ENCODE data around the gene C1orf53.
"Not testable (repeated sequence)": the region's sequence is repeated elsewhere in the genome, so short reads cannot be mapped to it uniquely, and the experiment has no call there.

The C1orf53 gene

GRCh38 chr1:197948926-197949899 is 46.8 kb downstream of the C1orf53 start:
- DNase-seq (ENCODE audit: low read depth) = no peak
- H3K4me3 ChIP-seq (replicated peaks; ENCODE audit: low read depth, low read length) = no peak overlapping the region
- TF ChIP-seq, protein P1, sequence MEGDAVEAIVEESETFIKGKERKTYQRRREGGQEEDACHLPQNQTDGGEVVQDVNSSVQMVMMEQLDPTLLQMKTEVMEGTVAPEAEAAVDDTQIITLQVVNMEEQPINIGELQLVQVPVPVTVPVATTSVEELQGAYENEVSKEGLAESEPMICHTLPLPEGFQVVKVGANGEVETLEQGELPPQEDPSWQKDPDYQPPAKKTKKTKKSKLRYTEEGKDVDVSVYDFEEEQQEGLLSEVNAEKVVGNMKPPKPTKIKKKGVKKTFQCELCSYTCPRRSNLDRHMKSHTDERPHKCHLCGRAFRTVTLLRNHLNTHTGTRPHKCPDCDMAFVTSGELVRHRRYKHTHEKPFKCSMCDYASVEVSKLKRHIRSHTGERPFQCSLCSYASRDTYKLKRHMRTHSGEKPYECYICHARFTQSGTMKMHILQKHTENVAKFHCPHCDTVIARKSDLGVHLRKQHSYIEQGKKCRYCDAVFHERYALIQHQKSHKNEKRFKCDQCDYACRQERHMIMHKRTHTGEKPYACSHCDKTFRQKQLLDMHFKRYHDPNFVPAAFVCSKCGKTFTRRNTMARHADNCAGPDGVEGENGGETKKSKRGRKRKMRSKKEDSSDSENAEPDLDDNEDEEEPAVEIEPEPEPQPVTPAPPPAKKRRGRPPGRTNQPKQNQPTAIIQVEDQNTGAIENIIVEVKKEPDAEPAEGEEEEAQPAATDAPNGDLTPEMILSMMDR (IDR thresholded peaks at IDR 0.05; ENCODE audit: low read length, missing control alignments) = no peak

DNA sequence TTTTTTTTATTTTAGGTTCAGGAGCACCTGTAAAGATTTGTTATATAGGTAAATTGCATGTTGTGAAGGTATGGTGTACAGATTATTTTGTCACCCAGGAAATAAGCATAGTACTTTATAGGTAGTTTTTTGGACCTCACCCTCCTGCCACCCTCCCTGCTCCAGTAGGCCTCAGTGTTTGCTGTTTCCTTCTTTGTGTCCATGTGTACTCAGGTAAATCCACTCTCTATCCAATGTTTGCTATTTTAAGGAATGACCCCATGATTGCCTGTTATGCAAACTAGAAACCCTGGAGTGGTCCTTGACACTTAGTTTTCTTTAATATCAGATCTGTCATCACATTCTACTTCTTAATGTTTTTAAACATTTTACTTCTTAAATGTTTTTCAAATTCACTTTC is 48.7 kb downstream of the C1orf53 start:
- H3K4me3 ChIP-seq (replicated peaks; ENCODE audit: low read depth, low read length) = no peak overlapping the region
- DNase-seq (ENCODE audit: low read depth) = no peak
- TF ChIP-seq, protein P1 (IDR thresholded peaks at IDR 0.05; ENCODE audit: low read length, missing control alignments) = no peak

- no peak for DNase-seq (ENCODE audit: low read depth)
- TF ChIP-seq, protein P1 (IDR thresholded peaks at IDR 0.05; ENCODE audit: low read length, missing control alignments) = no peak
Measured at GRCh38 chr1:197951617-197952175, 49.3 kb downstream of the C1orf53 start.

GRCh38 chr1:197953472-197953871 is 51.0 kb downstream of the C1orf53 start:
- not testable (repeated sequence) for H3K4me3 ChIP-seq (replicated peaks; ENCODE audit: low read depth, low read length); DNase-seq (ENCODE audit: low read depth)

More at GRCh38 chr1:197951617-197952175, 49.3 kb downstream of the C1orf53 start:
- no peak overlapping the region for H3K4me3 ChIP-seq (replicated peaks; ENCODE audit: low read depth, low read length)

DNA sequence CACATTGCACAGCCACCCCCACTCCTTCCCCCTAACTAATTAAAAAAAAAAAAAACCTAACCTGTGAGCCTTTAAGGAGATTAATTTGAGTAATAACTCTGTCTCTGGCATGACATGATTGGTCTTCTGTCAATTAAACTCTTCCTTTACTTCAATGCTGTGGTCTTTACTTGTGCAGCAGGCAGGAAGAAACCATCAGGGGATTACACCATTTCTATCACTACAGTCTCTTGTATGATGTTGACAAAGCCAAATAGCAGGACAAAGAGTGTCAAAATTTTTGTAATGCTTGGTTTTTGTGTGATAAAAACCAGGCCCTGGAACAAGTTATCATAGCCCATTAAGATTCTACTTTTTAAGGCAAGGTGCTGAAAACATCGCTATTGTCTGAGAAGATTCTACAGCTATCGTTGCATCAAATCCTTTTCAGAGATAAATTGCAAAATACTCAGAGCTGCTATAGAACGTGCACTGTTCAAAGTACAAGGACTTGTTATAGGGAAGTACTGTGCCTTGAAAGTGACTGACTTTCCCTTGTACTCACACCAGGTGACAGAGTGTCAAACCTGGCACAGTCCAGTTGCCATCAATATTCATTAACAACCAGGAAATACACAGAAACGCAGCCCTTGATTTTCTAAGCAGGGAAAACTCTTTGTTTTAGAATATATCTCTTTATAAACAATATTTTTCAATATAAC is 52.4 kb downstream of the C1orf53 start:
- no peak overlapping the region for H3K4me3 ChIP-seq (replicated peaks; ENCODE audit: low read depth, low read length)
- DNase-seq (ENCODE audit: low read depth) = no peak
- TF ChIP-seq, protein P1 (IDR thresholded peaks at IDR 0.05; ENCODE audit: low read length, missing control alignments) = no peak

GRCh38 chr1:197955486-197956394 is 53.3 kb downstream of the C1orf53 start:
- no peak overlapping the region for H3K4me3 ChIP-seq (replicated peaks; ENCODE audit: low read depth, low read length)
- TF ChIP-seq, protein P1 (IDR thresholded peaks at IDR 0.05; ENCODE audit: low read length, missing control alignments) = no peak
- DNase-seq (ENCODE audit: low read depth) = peak; percentile 75
